Activated CD8-positive, alpha-beta memory T cell treated with anti-CD3 and anti-CD28 coated beads for 36 hours (primary cell): ENCODE measurements around the gene TMEM117. TPM values are rescaled to one million over a fixed set of nuclear protein-coding genes. Genes with fewer than 3 reads are reported as not detected.

Experiments used
- CTCF ChIA-PET: fragments of 350-600 bp; sonication (Branson Sonifier 250); formaldehyde crosslinking; loops from one replicate; lab custom pipeline; 2021; ENCODE audit warnings: antibody characterized with exemption; lab: Charles Lee
- POLR2A ChIA-PET: fragments of 350-600 bp; sonication (Branson Sonifier 250); formaldehyde crosslinking; loops from one replicate; lab custom pipeline; 2021; ENCODE audit warnings: antibody characterized with exemption; lab: Charles Lee
- total RNA-seq, 2 experiments: library from RNA; stranded (reverse); gene quantifications; one replicate each; pipeline ENCODE4 v1.2.3, GENCODE V29; 2021

TMEM117 gene
- total RNA-seq, 2 experiments from 2014 or later, result 1.3 to 1.5 TPM

DNA sequence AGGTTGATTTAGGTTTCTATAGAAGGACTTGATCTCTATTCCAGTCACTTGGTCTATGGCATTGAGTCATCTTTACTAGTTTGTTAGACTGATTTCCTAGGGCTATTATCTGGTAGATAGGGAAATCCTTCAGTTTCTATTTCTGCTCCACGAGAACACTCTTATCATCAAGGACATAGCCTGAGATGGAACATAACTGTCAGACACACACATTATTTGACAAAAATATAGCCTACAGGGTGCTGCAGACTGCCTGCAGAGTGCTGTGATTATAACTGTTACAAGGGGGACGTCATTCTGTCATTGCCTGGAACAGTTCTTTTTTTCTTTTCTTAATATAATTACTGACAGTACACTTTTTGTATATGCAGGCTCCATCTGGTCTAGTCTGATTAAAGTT, 82.0 kb downstream of the TMEM117 start:
- ChIA-PET CTCF (no interaction called here), POLR2A (no interaction called here)

DNA sequence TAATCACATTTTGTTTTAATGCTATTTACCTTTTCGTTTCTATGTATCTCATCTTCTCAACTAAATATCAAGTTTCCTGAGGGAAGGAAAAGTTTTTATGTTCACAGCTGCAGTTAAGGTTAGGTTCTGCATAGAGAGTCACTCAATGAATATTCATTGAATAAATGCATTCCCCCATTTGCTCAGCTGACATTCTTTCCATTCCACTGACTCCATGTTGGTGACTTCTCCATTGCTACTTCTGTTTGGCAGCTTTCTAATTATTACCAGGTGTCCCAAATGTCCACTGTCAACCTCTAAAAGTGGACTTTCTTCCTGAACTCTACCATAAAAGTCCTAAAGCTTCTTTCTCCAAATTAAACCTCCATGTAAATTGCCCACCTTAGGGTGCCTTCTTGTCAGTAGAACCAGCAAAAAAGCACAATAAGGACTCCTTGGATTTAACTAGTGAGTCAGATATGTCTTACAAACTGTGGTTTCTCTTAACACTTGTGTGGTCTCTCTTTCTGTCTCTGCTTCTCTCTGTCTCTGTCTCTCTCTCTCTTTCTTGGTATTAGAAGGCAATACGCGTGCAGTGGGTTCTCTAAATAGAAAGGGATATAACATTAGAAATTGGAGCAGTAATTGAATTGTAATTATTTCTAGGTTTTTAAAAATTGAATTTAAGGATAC, 85.9 kb downstream of the TMEM117 start:
- POLR2A ChIA-PET, result no interaction called here
- CTCF ChIA-PET, result no interaction called here

DNA sequence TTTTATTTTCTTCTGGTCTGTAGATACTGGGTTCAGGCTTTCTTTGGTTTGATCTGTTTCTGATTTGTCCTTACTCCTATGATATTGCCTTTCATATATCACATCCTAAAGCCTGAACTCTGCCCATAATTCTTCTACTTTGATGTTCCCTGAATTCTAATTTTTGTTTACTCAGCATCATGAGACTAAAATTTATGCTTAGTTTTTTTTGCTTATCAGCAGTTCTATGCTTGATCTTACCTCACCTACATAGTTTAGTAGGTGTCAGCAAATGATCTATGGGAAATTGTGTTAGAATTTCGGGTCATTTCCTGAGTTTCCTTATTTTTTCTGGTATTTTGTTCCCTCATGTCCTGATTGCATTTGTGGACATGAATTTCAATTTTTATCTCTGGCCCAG, 94.2 kb downstream of the TMEM117 start:
- POLR2A ChIA-PET, result no interaction called here
- CTCF ChIA-PET, result no interaction called here

DNA sequence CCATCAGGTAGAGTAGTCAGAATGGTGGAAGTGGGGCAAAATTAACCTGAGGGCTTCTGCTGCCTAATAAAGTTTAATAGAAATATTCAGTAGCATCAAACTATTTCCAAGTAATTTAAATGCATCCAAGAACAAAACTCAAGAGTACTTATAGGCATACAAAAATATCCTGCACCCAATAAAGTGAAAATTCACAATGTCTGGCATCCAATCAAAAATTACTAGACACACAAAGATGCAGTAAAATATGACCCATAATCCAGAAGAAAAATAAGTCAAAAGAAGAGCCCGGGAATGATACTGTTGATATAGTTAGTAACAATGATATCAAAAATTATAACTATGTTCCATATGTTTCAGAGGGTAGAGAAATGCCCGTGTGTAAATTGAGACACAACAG, 95.3 kb downstream of the TMEM117 start:
- CTCF ChIA-PET, result no interaction called here
- POLR2A ChIA-PET, result no interaction called here

DNA sequence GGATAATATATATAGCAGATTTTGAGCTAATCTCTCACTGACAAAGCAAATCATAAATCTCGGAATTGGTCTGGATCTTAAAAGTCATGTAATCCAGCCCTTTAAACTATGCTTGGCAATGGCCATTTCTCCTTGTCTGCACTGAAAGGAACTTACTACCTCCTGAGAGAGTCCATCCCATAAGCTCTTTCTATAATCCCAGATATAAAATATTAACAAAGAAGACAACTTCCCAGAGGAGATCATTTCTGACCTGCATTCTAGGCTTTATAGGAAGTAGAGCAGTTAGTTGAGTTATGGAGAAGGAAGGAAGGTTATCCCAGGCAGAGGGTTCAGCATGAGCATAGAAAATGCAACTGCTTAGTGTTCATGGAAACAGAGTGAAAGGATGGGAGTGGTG, 99.7 kb downstream of the TMEM117 start:
- CTCF ChIA-PET, result no interaction called here
- POLR2A ChIA-PET, result no interaction called here

DNA sequence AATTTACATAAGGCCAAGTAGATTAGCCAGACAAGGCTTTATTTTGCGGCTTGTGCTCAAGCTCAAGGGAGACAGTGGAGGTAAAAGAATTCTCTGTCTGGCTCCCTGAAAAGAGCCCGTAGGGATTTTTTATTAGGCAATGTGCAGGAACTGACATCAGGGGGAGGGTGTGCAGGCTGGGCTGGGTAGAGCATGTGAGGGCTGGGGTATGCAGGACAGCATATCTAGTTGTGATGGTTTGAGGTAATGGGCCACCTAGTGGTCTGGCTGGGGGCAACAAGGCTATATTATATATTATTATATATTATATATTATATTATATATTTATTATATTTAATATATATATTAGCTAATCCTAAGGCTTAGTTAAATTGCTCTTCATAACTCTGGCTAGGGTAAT, 102.1 kb downstream of the TMEM117 start:
- ChIA-PET CTCF (no interaction called here), POLR2A (interaction anchor here (0.7 kb wide), 1 partner anchor 190 kb away, joined by 3 read pairs; no protein-coding TSS in a partner anchor)

DNA sequence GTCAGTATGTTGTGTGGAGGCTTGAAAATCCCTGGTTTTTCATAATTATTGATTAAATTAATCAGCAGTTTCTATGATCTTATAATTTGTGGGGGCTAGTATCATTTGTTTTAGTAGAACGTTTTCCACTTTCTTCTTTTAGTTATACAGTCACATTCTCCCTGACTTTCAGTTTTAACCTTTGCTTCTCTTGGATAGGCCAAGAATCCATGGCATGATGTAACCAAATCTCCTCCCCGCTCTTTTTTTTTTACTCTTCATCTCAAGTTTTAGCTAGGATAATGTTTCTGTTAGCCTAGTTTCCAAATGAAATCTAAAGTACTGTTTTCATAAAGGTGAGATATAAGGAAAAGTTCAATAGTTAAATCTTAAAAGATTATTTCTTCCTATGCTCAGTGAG, 106.5 kb downstream of the TMEM117 start:
- ChIA-PET CTCF (no interaction called here), POLR2A (no interaction called here)

DNA sequence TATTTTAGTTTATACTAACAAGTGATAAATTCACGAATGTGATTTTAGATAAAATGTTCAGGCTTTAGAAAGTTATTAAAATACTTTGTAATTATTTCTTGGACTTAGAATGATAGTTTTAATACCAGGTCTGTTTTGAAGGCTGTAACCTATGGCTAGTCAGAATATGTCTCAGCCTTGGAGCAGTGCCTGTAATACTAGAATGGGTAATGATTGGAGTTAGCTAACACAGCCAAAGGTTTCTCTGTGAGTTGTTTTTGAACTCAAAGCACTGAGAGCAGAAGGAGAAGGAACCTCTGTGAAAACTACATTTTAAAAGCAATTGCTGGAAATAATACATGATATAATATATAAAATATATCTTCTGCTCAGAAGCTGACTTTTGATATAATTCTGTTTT, 110.1 kb downstream of the TMEM117 start:
- CTCF ChIA-PET, result no interaction called here
- POLR2A ChIA-PET, result no interaction called here

DNA sequence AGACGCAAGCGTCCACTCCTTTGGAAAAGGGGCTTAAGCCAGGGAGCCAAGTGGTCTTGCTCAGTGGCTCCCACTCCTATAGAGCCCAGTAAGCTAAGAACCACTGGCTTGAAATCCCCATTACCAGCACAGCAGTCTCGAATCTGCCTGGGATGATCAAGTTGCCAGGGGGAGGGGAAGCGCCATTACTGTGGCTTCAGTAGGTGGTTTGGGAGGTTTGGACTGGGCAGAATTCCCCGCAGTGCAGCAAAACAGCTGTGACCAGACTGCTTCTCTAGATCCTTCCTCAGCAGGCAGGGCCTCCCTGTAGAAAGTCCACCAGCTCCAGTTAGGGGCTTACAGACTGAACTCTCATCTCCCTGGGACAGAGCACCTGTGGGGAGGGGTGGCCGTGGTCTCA, 115.4 kb downstream of the TMEM117 start:
- POLR2A ChIA-PET, result no interaction called here
- CTCF ChIA-PET, result no interaction called here

DNA sequence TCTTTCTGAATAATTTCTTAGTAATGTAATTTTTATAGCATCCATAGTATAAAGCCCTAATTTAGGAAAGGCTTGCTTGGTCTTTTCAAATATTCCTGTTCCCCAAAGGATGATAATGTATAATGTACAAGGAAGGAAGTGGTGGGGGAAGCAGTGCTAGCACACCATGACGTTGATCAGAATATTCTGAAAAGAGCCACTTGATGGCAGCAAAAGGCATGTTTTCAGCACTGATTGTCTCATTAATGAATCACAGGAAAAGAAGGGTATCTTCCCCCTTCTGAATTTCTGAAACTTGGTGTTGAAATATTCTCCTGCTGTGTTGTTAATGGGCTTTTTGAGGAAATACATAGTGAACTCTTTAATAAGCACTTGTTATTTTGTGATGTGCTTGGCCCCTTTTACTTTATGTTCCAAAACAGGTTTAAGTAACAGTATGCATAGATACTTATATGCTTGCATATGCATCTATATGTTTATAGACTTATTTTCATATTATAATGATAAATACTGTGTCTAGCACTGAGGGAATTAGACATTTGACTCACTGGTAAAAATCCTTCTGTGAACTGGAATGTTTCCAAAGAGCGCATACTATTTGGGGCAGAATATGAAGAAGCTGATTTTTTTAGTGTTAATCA, 122.0 kb downstream of the TMEM117 start:
- CTCF ChIA-PET, result interaction anchor here (1.5 kb wide), 1 partner anchor 991 kb away, joined by 3 read pairs; no protein-coding TSS in a partner anchor
- POLR2A ChIA-PET, result no interaction called here

DNA sequence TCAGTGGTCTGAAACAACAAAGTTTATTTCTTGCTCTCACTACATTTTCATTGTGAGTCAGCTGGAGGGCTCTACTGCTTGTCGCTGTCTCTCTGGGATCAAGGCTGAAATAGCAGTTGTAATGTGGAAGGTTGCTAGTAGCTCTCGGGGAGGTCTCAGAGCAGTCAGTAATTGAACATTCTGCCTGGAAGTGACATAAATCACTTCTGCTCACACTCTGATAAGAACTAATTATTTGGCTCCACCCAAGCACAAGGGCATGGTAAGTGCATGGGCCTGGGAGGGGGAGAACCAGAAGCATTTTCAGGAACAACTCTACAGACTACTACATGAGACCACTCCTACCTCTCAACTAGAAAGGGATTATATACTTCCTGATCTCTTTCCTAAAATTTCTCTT, 128.2 kb downstream of the TMEM117 start:
- ChIA-PET CTCF (no interaction called here), POLR2A (no interaction called here)

DNA sequence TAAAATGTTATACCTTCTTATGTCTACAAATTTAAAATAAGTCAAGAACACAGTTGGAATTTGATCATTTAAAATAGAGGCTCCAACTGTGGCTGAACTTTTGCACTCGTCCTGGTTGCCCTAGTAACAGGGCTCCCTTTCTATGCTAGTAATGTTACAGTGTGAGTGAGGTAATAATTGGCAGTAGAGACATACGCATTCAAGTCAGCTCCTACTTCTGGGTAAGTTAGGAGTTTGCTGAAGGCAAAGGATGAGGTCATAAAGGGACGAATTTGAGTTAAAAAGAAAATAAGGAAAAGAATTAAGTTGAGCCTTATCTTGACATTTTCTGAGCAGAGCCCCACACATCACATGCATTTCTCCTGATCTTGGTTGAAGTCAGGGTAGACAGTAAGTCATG, 129.1 kb downstream of the TMEM117 start:
- CTCF ChIA-PET, result no interaction called here
- POLR2A ChIA-PET, result no interaction called here

DNA sequence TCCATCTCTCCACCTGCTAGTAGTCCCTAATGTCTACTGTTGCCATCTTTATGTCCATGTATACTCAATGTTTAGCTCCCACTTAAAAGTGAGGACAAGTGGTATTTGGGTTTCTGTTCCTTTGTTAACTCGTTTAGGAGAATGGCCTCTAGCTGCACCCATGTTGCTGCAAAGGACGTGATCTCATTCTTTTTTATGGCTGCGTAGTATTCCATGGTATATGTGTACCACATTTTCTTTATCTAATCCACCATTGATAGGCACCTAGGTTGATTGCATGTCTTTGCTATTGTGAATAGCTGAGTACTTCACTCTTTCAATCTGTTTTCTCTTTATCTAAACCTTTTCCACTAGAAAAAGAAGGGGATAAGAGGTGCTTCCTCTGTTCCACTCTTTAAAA, 130.0 kb downstream of the TMEM117 start:
- CTCF ChIA-PET, result no interaction called here
- POLR2A ChIA-PET, result no interaction called here

DNA sequence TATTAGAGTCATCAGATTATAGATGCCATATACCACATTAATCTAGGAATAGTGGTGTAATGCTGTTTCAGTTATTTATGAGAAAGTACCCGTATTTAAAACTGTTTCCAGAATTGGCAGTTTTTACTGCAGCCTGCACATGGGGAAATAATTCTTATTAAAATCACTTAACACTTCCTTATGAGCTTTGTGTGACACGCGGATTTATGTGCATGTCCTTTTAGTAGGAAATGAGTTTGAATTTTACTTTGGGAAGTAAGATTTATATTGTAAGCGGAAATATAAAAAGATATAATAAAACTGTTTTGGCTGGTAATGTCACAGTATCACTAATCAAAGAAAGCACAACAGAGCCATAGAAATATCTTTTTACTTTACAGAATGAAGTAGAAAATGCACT, 132.9 kb downstream of the TMEM117 start:
- POLR2A ChIA-PET, result no interaction called here
- CTCF ChIA-PET, result no interaction called here

DNA sequence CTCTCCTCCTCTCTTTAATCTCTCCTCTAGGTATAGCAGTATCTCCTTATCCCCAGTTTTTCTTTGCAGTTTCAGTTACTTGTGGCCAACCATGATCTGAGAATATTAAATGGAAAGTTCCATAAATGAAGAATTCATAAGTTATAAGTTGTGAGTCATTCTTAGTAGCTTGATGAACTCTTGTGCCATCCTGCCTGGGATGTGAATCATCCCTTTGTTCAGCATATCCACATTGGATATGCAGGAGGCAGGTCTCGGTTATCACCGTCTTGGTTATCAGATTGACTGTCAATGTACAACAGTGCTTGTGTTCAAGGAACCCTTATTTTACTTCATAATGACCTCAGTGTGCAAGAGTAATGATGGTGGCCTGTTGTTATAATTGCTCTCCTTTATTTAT, 134.0 kb downstream of the TMEM117 start:
- POLR2A ChIA-PET, result no interaction called here
- CTCF ChIA-PET, result no interaction called here

DNA sequence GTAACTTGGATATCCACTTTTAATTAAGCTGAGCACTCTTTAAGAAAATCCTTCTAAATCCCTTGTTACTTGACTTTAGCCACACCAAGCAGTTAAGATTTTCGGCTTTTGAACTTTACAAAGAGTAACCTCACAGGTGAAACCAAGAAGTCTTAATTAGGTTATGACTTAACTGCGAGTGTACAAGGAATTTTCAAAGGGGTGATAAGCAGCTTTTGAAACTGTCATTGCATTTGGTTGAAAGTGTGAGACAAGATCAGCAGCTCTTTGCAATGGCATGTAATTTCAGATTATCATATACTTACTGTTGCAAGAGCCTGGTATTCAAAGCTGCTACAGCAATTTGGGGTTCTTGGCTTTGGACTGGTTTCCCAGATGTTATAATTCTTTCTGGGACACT, 137.5 kb downstream of the TMEM117 start:
- CTCF ChIA-PET, result no interaction called here
- POLR2A ChIA-PET, result no interaction called here

DNA sequence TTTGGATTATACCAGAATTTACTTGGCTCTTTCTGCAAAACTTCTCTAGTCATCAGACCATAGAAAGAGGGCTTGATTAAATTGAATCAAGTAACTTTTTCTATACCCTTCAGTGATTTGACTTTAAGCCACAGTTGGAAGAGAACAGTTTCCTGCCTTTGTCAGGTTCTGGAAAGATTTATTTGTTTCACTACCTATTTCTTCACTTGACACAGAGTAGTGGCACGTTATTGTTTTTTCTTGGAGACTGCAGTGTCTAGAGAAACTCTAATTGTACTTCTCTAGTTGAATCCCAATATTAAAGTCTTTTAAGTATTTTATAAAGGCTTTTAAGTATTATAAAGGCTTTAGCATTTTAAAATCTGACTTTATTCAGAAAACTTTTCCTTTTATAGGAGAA, 138.1 kb downstream of the TMEM117 start:
- ChIA-PET POLR2A (no interaction called here), CTCF (no interaction called here)

DNA sequence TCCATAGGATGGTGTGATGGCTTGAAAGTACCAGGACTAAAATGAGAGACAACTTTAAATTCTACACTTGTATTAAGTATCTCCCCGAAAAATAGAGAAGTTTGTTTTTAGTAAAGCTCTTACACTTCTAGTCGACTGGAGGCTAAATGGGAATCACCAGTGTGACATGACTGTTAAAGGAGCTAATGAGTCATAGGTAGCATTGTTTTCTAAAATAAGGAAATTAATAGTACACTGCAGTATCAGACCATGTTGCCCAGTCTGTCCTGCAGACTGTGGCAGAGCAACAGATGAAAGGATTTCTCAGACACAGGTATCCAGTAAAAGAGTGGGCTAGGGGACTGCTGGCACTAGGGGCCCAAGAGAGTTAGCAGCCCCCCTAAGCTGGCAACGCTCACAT, 140.1 kb downstream of the TMEM117 start:
- POLR2A ChIA-PET, result no interaction called here

DNA sequence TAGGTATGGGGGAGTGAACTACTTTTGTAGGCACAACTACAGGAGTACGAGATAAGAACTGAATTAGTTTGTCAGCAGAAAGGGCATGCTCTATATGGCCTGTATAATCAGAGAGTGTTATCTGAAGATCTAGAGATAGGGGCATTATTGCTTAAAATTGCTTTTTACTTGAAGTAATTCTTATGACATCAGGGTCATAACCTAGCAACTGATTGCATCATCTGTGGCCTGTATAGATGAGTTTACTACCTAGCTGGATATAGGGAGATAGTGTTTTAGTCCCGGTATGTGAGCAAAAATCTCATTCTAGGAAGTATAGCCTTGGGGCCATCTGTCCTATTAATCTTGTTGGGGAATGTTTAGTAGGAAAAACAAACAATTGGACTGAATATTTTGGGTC, 142.7 kb downstream of the TMEM117 start:
- ChIA-PET CTCF (no interaction called here), POLR2A (no interaction called here)

More for the DNA sequence above, 140.1 kb downstream of the TMEM117 start:
- CTCF ChIA-PET, result no interaction called here

DNA sequence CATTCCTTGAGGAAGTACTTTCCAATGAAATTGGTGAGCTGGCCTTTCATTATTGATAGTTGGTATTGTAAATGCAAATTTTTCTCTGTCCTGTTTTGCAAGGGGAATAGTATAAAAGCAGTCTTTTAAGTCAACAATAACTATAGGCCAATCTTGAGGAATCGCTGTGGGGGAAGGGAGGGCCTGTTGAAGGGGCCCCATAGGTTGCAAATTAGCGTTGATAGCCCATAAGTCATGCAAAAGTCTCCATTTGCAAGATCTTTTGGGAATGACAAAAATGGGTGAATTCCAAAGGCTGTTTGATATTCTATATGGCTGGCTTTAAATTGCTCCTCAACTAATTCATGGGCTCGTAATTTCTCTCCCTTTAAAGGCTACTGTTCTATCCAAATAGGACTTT, 143.6 kb downstream of the TMEM117 start:
- CTCF ChIA-PET, result no interaction called here

DNA sequence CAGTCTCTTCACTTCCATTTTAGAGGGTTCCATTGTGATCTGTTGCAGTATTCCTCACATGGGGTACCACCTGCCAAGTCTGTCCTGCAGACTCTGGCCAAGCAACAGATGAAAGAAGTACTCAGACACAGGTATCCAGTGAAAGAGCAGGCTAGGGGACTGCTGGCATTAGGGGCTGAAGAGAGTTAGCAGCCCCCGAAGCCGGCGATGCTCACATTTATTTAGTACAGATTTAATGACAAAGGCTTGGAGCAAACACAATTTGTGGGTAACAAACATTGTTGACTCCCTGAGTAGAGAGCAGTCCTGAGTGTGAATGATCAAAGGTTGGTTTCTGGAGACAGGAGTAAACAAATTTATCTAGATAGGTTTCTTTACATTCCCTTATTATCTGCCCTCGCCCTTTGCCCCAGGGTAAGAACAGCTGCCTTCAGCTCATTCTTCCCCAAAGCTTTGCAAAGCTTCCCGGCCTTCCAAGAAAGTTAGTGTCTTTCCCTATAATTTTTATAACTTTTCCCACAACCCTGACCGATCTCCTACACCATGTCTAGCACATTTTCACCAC, 144.8 kb downstream of the TMEM117 start:
- ChIA-PET CTCF (no interaction called here), POLR2A (no interaction called here)

More for the DNA sequence above, 143.6 kb downstream of the TMEM117 start:
- POLR2A ChIA-PET, result no interaction called here
